ENCODE results near the gene GALNT13. TPM values are rescaled to one million over a fixed set of nuclear protein-coding genes. Genes with fewer than 3 reads are reported as not detected.

GALNT13 gene
- total and polyA plus RNA-seq, 2 of the 13 experiments (the other 11 are each of a cell fraction or from before 2014, with no cell fraction given): 1.3 to 5.0 TPM

GRCh38 chr2:154143105-154143504 lies 271.4 kb downstream of the GALNT13 start:
- Histone ChIP-seq H3K9me3 (ENCODE audit: low read length) (no peaks in the 10 kb centered on the region), H3K4me2 (ENCODE audit: low read depth, low read length) (no peak overlapping the region), H3K27me3 (ENCODE audit: control insufficient read depth in 1 of 2, insufficient read depth in 2 of 2, low read length in 2 of 2) (no peaks in the 10 kb centered on the region), H3K4me1 (ENCODE audit: insufficient read depth, low read length) (no peaks in the 10 kb centered on the region), H3K4me3 (replicated peaks in 1 of 3; ENCODE audit: insufficient read depth in 1 of 3, low read depth in 2 of 3, low read length in 3 of 3) (no peak overlapping the region), H3K36me3 (replicated peaks in 1 of 2; ENCODE audit: control insufficient read depth in 1 of 2, insufficient read depth in 2 of 2, low read length in 2 of 2) (no peaks in the 10 kb centered on the region), H3K27ac (ENCODE audit: extremely low read length, insufficient read depth, low read length) (no peak overlapping the region), H3K79me2 (ENCODE audit: insufficient read depth, low read length) (no peaks in the 10 kb centered on the region), H3K9ac (ENCODE audit: insufficient read depth, low read depth, low read length) (no peak overlapping the region), H2AFZ (ENCODE audit: low read length) (no peak overlapping the region), H4K20me1 (ENCODE audit: insufficient read depth, low read length) (no peaks in the 10 kb centered on the region)
- no peak for FAIRE-seq
- TF ChIP-seq ZNF30 (CRISPR knock-in tag; IDR thresholded peaks at IDR 0.05): no peak
- TF ChIP-seq HNRNPLL (IDR thresholded peaks at IDR 0.05; ENCODE audit: low read depth, low read length, poor library complexity, severe bottlenecking): no peak
- TF ChIP-seq HOXD1 (CRISPR knock-in tag; IDR thresholded peaks at IDR 0.05): no peak
- no peak for TF ChIP-seq SAFB2 (CRISPR knock-in tag; IDR thresholded peaks at IDR 0.05; ENCODE audit: borderline replicate concordance, low read depth)
- no peak for TF ChIP-seq MEF2D (CRISPR knock-in tag; IDR thresholded peaks at IDR 0.05)
- TF ChIP-seq SMAD9 (CRISPR knock-in tag; IDR thresholded peaks at IDR 0.05): no peak
- TF ChIP-seq, protein P1, sequence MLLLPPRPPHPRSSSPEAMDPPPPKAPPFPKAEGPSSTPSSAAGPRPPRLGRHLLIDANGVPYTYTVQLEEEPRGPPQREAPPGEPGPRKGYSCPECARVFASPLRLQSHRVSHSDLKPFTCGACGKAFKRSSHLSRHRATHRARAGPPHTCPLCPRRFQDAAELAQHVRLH (CRISPR knock-in tag; IDR thresholded peaks at IDR 0.05; ENCODE audit: borderline replicate concordance, low read depth): no peak
- TF ChIP-seq HOXA5 (CRISPR knock-in tag; IDR thresholded peaks at IDR 0.05): no peak
- no peak for TF ChIP-seq ZNF567 (CRISPR knock-in tag; IDR thresholded peaks at IDR 0.05; ENCODE audit: borderline replicate concordance)
- TF ChIP-seq ZBTB42 (CRISPR knock-in tag; IDR thresholded peaks at IDR 0.05): no peak
- no peak for TF ChIP-seq NPAS2 (CRISPR knock-in tag; IDR thresholded peaks at IDR 0.05; ENCODE audit: borderline replicate concordance)
- no peak for TF ChIP-seq EED (CRISPR knock-in tag; IDR thresholded peaks at IDR 0.05)
- no peak for TF ChIP-seq ZFP62 (CRISPR knock-in tag; IDR thresholded peaks at IDR 0.05)
- no peak for TF ChIP-seq ZNF230 (CRISPR knock-in tag; IDR thresholded peaks at IDR 0.05)
- no peak for DNase-seq (ENCODE audit: low spot score)
- ChIA-PET CTCF (ENCODE audit: low intra/inter-chr PET ratio, low total read pairs) (no interaction called here), POLR2A (no interaction called here)
- no TSS peak for BruUV-seq (replicated peaks)
- in situ Hi-C loops (cut with HindIII; ENCODE audit: extremely low pct_ligation_motif_present, low pct_unique_long_range_greater_than_20kb): no loop called here
- ATAC-seq: no peak
- intact Hi-C loops (cut with micrococcal nuclease; ENCODE audit: unreplicated experiment): no loop called here
- WGBS (ENCODE audit: low lambda C conversion rate): 27% methylated on average over 4 of the region's 4 CpGs
